GM12878 (cell line): ENCODE measurements around the gene ADAM19. TPM values are rescaled to one million over a fixed set of nuclear protein-coding genes. Genes with fewer than 3 reads are reported as not detected.
A peak's percentile ranks its signal among the peaks of the same experiment; 100 is the strongest.

Experiments
- ELK1 ChIP-seq: IDR thresholded peaks from 2 replicates; pipeline ENCODE4 v1.6.1; 2012; ENCODE audit warnings: low read depth, low read length, improper control_type of control experiment
- EP300 ChIP-seq, 2 experiments: fragments of 150-350 bp in 1 of 2; IDR thresholded peaks; 2 replicates each; pipeline ENCODE4 v1.6.1; 2011 to 2012; ENCODE audit warnings: low read depth in 2 of 2, low read length in 2 of 2, borderline replicate concordance in 1 of 2, improper control_type of control experiment in 1 of 2, inconsistent platforms in 1 of 2; ENCODE audit not compliant: control insufficient read depth in 1 of 2
- NKRF ChIP-seq: fragments of 450-650 bp; conservative IDR thresholded peaks from 2 replicates; pipeline ENCODE4 v1.6.1; 2017; ENCODE audit warnings: mild to moderate bottlenecking, moderate library complexity
- PAX8 ChIP-seq: fragments of 450-650 bp; IDR thresholded peaks from 2 replicates; pipeline ENCODE4 v1.6.1; 2017; ENCODE audit warnings: mild to moderate bottlenecking, moderate library complexity
- POLR2AphosphoS5 ChIP-seq: IDR thresholded peaks from 2 replicates; pipeline ENCODE4 v1.6.1; 2011; ENCODE audit warnings: mild to moderate bottlenecking, low read length, inconsistent platforms
- POU2F2 ChIP-seq: IDR thresholded peaks from 3 replicates; pipeline ENCODE4 v1.6.1; 2011; ENCODE audit warnings: low read depth, mild to moderate bottlenecking, low read length, borderline replicate concordance
- SPI1 ChIP-seq: IDR thresholded peaks from 2 replicates; pipeline ENCODE4 v1.6.1; 2011; ENCODE audit warnings: low read depth, mild to moderate bottlenecking, low read length, moderate library complexity, borderline replicate concordance; ENCODE audit not compliant: insufficient read depth
- SREBF1 ChIP-seq: IDR thresholded peaks from 2 replicates; pipeline ENCODE4 v1.6.1; 2012; ENCODE audit warnings: mild to moderate bottlenecking, low read length
- SUPT20H ChIP-seq: IDR thresholded peaks from 2 replicates; pipeline ENCODE4 v1.6.1; 2011; ENCODE audit warnings: low read depth, mild to moderate bottlenecking, low read length, moderate library complexity, borderline replicate concordance; ENCODE audit not compliant: control insufficient read depth
- TAF1 ChIP-seq: IDR thresholded peaks from 2 replicates; pipeline ENCODE4 v1.6.1; 2011; ENCODE audit warnings: mild to moderate bottlenecking, low read depth, low read length, borderline replicate concordance
- polyA plus RNA-seq, 11 experiments: library from polyadenylated mRNA; depleted of rRNA in 4 of 11; unstranded in 6 of 11; stranded (reverse) in 5 of 11; fragments of >200 nt; fragmentation: Nextera tagmentation in 4 of 11; fragmentation: Illumina TruSeq in 1 of 11; extraction: Ambion mirVana in 4 of 11; extraction: Trizol in 1 of 11; gene quantifications; 1 replicate in 1 of 11; 2 replicates in 10 of 11; pipeline versions ENCODE4 v1.2.1 to v1.2.3, GENCODE V29; 2011 to 2016; ENCODE audit warnings: inconsistent platforms in 2 of 11, missing spikeins in 2 of 11, low read depth in 1 of 11
- total RNA-seq, 4 experiments: library from RNA; depleted of rRNA in 3 of 4; stranded (reverse); fragments of >200 nt in 3 of 4; fragmentation: Illumina TruSeq in 1 of 4; extraction: Trizol in 1 of 4; gene quantifications; 2 replicates each; pipeline versions ENCODE4 v1.2.1 to v1.2.3, GENCODE V29; 2013 to 2021

The ADAM19 gene
- total and polyA plus RNA-seq, 10 of the 15 experiments (the other 5 are each of a cell fraction or from before 2014, with no cell fraction given): 16.0 to 92.8 (median 44.7) TPM

GRCh38 chr5:157571357-157571827 is 4.2 kb downstream of the ADAM19 start (continued):
- no peak for TF ChIP-seq NKRF
- TF ChIP-seq TAF1: peak; percentile 58
- TF ChIP-seq SREBF1: no peak
- TF ChIP-seq PAX8: no peak
- peak; percentile 52; the same call in 1 of the 3 replicates for TF ChIP-seq POU2F2
- no peak for TF ChIP-seq SUPT20H
- TF ChIP-seq POLR2AphosphoS5: peak; percentile 43; the same call in 1 of the 2 replicates
- peak; percentile 86 for TF ChIP-seq SPI1
- TF ChIP-seq EP300 (IDR thresholded peaks at IDR 0.05; ENCODE audit: borderline replicate concordance in 1 of 2, control insufficient read depth in 1 of 2, low read depth in 2 of 2, low read length in 2 of 2): peak; percentile 75 to 77; a peak in 3 of 4 replicates
- no peak for TF ChIP-seq ELK1
- TF ChIP-seq, all 136 proteins: peak for 39
